DOHH2 (cell line): Measurements from ENCODE around the gene DYNC1LI1.

Experiments used
- H3F3A ChIP-seq: fragments of 200-600 bp; sonication (generic), shearing (Covaris generic); 2 replicates; pipeline ENCODE4 v1.6.0; 2016; ENCODE audit warnings: antibody characterized with exemption, mild to moderate bottlenecking; ENCODE audit not compliant: control insufficient read depth, insufficient read depth
- H3K27ac ChIP-seq: fragments of 200-600 bp; sonication (generic); 2 replicates; pipeline ENCODE4 v1.5.1; 2014; ENCODE audit warnings: low read depth, mild to moderate bottlenecking, low read length, moderate library complexity
- H3K27me3 ChIP-seq: fragments of 200-600 bp; sonication (generic); 2 replicates; pipeline ENCODE4 v1.6.1; 2014; ENCODE audit warnings: mild to moderate bottlenecking, low read length, mixed read lengths; ENCODE audit not compliant: control insufficient read depth
- H3K36me3 ChIP-seq: fragments of 200-600 bp; sonication (generic); 2 replicates; pipeline ENCODE4 v1.6.1; 2014; ENCODE audit warnings: mild to moderate bottlenecking, low read length, moderate library complexity, mixed read lengths; ENCODE audit not compliant: control insufficient read depth
- H3K4me1 ChIP-seq: fragments of 200-600 bp; sonication (generic); 2 replicates; pipeline ENCODE4 v1.6.1; 2014; ENCODE audit warnings: mild to moderate bottlenecking, low read length, mixed read lengths; ENCODE audit not compliant: control insufficient read depth
- H3K4me2 ChIP-seq: fragments of 200-600 bp; sonication (generic); 2 replicates; pipeline ENCODE4 v1.6.0; 2014; ENCODE audit warnings: mild to moderate bottlenecking, low read length, moderate library complexity
- H3K4me3 ChIP-seq: fragments of 200-600 bp; sonication (generic); 2 replicates; pipeline ENCODE4 v1.5.1; 2014; ENCODE audit warnings: mild to moderate bottlenecking, low read length, mixed read lengths
- H3K79me2 ChIP-seq: fragments of 200-600 bp; sonication (generic); 2 replicates; pipeline ENCODE4 v1.6.1; 2014; ENCODE audit warnings: mild to moderate bottlenecking, low read length, mixed read lengths; ENCODE audit not compliant: control insufficient read depth
- H3K9me2 ChIP-seq: fragments of 200-600 bp; sonication (generic); replicated peaks from 2 replicates; pipeline ENCODE4 v1.6.1; 2014; ENCODE audit warnings: mild to moderate bottlenecking, low read length, mixed read lengths; ENCODE audit not compliant: control insufficient read depth
- H3K9me3 ChIP-seq: fragments of 200-600 bp; sonication (generic); 2 replicates; pipeline ENCODE4 v1.6.1; 2014; ENCODE audit warnings: antibody characterized with exemption, low read length, mixed read lengths; ENCODE audit not compliant: control insufficient read depth, insufficient read depth
- H4K20me1 ChIP-seq: fragments of 200-600 bp; sonication (generic); 2 replicates; pipeline ENCODE4 v1.6.0; 2014; ENCODE audit warnings: low read depth, mild to moderate bottlenecking, antibody characterized with exemption, low read length, moderate library complexity; ENCODE audit not compliant: control insufficient read depth, insufficient read depth
- EZH2phosphoT487 ChIP-seq: fragments of 200-600 bp; sonication (generic); IDR thresholded peaks from 2 replicates; pipeline ENCODE4 v1.6.1; 2017; ENCODE audit warnings: borderline replicate concordance, mild to moderate bottlenecking, antibody characterized with exemption, low read length, moderate library complexity, mixed read lengths
- TF ChIP-seq, protein P1 (sequence below): fragments of 200-600 bp; sonication (generic); IDR thresholded peaks from one replicate; pipeline ENCODE4 v1.5.1; 2014; ENCODE audit warnings: antibody characterized with exemption, mild to moderate bottlenecking, low read depth, low read length; ENCODE audit not compliant: poor library complexity, severe bottlenecking

The DYNC1LI1 gene

DNA sequence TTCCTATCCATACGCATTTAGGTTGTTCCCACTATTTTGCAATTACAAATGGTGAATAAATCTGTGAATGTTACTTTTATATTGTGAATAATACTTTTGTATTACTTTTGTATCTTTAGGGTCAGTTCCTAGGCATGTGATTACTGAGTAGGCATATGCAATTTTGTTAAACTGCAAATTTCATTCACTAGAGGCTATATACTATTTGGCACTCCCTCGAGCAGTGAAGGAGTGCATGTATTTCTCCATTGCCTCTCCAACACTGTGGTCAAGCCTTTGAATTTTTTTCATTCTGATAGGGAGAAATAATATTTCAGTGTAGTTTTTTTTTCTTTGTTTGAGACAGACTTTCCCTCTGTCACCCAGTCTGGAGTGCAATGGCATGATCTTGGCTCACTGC, 59.7 kb downstream of the DYNC1LI1 start:
- Histone ChIP-seq H3K9me2 (no peaks in the 10 kb centered on the region), H3K4me3 (no peak overlapping the region), H4K20me1 (no peaks in the 10 kb centered on the region), H3K79me2 (no peaks in the 10 kb centered on the region), H3K27ac (no peak overlapping the region), H3K4me1 (peaks cover 5% of the 10 kb centered on the region), H3K4me2 (no peak overlapping the region), H3K27me3 (no peaks in the 10 kb centered on the region), H3K9me3 (no peaks in the 10 kb centered on the region), H3K36me3 (no peaks in the 10 kb centered on the region), H3F3A (peaks cover 6% of the 10 kb centered on the region; the same call in 1 of the 2 replicates)
- TF ChIP-seq EZH2phosphoT487 = no peak
- TF ChIP-seq, protein P1, sequence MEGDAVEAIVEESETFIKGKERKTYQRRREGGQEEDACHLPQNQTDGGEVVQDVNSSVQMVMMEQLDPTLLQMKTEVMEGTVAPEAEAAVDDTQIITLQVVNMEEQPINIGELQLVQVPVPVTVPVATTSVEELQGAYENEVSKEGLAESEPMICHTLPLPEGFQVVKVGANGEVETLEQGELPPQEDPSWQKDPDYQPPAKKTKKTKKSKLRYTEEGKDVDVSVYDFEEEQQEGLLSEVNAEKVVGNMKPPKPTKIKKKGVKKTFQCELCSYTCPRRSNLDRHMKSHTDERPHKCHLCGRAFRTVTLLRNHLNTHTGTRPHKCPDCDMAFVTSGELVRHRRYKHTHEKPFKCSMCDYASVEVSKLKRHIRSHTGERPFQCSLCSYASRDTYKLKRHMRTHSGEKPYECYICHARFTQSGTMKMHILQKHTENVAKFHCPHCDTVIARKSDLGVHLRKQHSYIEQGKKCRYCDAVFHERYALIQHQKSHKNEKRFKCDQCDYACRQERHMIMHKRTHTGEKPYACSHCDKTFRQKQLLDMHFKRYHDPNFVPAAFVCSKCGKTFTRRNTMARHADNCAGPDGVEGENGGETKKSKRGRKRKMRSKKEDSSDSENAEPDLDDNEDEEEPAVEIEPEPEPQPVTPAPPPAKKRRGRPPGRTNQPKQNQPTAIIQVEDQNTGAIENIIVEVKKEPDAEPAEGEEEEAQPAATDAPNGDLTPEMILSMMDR = no peak

DNA sequence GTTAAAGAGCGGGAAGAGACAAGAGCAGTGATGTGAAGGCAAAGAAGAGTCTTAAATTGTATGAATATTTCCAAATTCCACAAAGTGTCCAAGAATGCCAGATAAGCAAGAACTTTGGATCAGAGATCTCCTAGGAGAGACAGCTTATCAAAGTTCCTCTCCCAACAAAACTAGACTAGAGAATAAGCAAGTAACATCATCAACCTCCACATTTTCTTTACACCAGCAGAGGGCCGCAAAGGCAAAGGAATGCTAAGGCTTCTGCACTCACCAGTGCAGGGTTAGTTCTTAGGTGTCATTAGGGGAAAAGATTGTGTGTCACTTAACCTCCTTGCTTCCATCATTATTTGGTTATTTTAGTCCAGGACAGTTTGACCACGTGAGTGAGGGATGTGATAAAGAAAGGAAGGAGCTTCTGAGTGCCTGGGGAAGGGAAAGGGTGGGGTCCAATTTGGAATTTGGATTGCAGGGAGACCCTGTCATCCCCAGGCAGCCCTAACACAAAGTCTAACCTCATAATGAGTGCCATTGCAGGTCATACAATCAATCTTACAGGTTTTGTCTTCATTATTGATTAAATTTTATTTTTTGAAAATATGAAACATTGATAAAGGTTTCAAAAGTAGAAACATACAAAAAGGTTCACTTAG, 60.5 kb downstream of the DYNC1LI1 start:
- no peak overlapping the region for H3K4me2 ChIP-seq
- no peaks in the 10 kb centered on the region for H3K9me2 ChIP-seq
- H3K9me3 ChIP-seq = no peaks in the 10 kb centered on the region
- H3K27ac ChIP-seq = no peak overlapping the region
- H4K20me1 ChIP-seq = no peaks in the 10 kb centered on the region
- H3K4me3 ChIP-seq = no peak overlapping the region
- H3K36me3 ChIP-seq = no peaks in the 10 kb centered on the region
- TF ChIP-seq EZH2phosphoT487 = no peak
- TF ChIP-seq, protein P1 = peak; percentile 80
- no peaks in the 10 kb centered on the region for H3K79me2 ChIP-seq
- no peaks in the 10 kb centered on the region for H3K27me3 ChIP-seq
- H3F3A ChIP-seq = peaks cover 6% of the 10 kb centered on the region; the same call in 1 of the 2 replicates
- peaks cover 6% of the 10 kb centered on the region for H3K4me1 ChIP-seq

DNA sequence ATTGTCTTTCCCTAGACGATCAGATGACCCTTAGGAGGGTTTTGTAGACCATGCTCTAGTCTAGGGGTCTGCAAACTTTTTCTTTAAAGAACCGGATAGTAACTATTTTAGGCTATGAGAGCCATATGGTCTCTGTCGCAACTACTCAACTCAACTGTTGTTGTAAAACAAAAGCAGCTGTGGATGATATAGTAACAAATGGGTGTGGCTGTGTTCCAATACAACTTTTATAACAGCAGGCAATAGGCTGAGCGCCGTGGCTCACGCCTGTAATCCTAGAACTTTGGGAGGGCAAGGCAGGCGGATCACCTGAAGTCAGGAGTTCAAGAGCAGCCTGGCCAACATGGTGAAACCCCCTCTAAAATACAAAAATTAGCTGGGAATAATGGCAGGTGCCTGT, 61.9 kb downstream of the DYNC1LI1 start:
- Histone ChIP-seq H4K20me1 (no peaks in the 10 kb centered on the region), H3K27me3 (no peaks in the 10 kb centered on the region), H3K79me2 (no peaks in the 10 kb centered on the region), H3F3A (0 out of 2 replicates have a peak, but pooled peaks cover 2% of the 10 kb centered on the region), H3K4me1 (peaks cover 6% of the 10 kb centered on the region), H3K4me2 (no peak overlapping the region), H3K27ac (no peak overlapping the region), H3K4me3 (no peak overlapping the region), H3K9me2 (no peaks in the 10 kb centered on the region), H3K36me3 (no peaks in the 10 kb centered on the region), H3K9me3 (no peaks in the 10 kb centered on the region)
- TF ChIP-seq, protein P1 = no peak
- TF ChIP-seq EZH2phosphoT487 = no peak
